Heart right ventricle (tissue), 16 donors: ENCODE measurements around the gene KCNJ18. TPM values are rescaled to one million over a fixed set of nuclear protein-coding genes. Genes with fewer than 3 reads are reported as not detected.

Source experiments
- ATAC-seq, 8 donors: fragments of 200-7000 bp; cut with Tn5 transposase; one replicate each; pipeline ENCODE4 v1.9.1; 2020; ENCODE audit warnings: mild to moderate bottlenecking in 8 of 8, moderate library complexity in 8 of 8, moderate number of reproducible peaks in 1 of 8
- DNase-seq, 2 donors: peaks; one replicate each; pipeline ENCODE4 v3.0.0-alpha.2; 2020
- H3K27ac ChIP-seq, 10 donors: fragments of 200-600 bp; sonication (generic) in 2 of 10; one replicate each; pipeline versions ENCODE4 v1.5.0 to v1.8.0; 2020 to 2022; ENCODE audit warnings: mild to moderate bottlenecking in 3 of 10
- H3K27me3 ChIP-seq, 7 donors: fragments of 200-600 bp; one replicate each; pipeline ENCODE4 v1.8.0; 2021 to 2022; ENCODE audit warnings: mild to moderate bottlenecking in 2 of 7
- H3K36me3 ChIP-seq, 9 donors: fragments of 200-600 bp; sonication (generic) in 1 of 9; one replicate each; pipeline versions ENCODE4 v1.5.0 to v1.8.0; 2020 to 2022; ENCODE audit warnings: mild to moderate bottlenecking in 2 of 9
- H3K4me1 ChIP-seq, 9 donors: fragments of 200-600 bp; sonication (generic) in 1 of 9; one replicate each; pipeline versions ENCODE4 v1.5.0 to v1.8.0; 2020 to 2022; ENCODE audit warnings: mild to moderate bottlenecking in 4 of 9
- H3K4me3 ChIP-seq, 10 donors: fragments of 200-600 bp; sonication (generic) in 2 of 10; one replicate each; pipeline versions ENCODE4 v1.5.0 to v1.8.0; 2020 to 2022; ENCODE audit warnings: mild to moderate bottlenecking in 7 of 10, moderate library complexity in 2 of 10
- H3K9me3 ChIP-seq, 11 donors: fragments of 200-600 bp in 10 of 11; sonication (generic) in 2 of 11; one replicate each; pipeline versions ENCODE4 v1.5.0 to v1.8.0; 2013 to 2022; ENCODE audit warnings: mild to moderate bottlenecking in 2 of 11, control low read depth in 1 of 11, moderate library complexity in 1 of 11
- WGBS, 2 donors: extraction: QIAGEN DNeasy Blood & Tissue Kit; methylation state at CpG; one replicate each; pipeline ENCODE4 v1.1.7; 2013; ENCODE audit warnings: inconsistent platforms in 1 of 2; 5-methylcytosine and 5-hydroxymethylcytosine counted together
- intact Hi-C, 10 donors: fragments of 100-400 bp; cut with DNase I; formaldehyde crosslinking; loops; one replicate each; pipeline versions ENCODE4 v1.11.1 to v1.14.2; 2022
- polyA plus RNA-seq, 2 donors: library from polyadenylated mRNA; stranded (reverse); fragments of 200-250 nt; gene quantifications; one replicate each; pipeline ENCODE4 v1.2.3, GENCODE V29; 2013
- total RNA-seq, 10 donors: library from RNA; stranded (reverse); fragmentation: NEBNext Ultra II Directional in 3 of 10; extraction: Animal tissue kit (Norgen Biotek cat#: 25700) in 3 of 10; gene quantifications; one replicate each; pipeline versions ENCODE4 v1.2.1 to v1.2.4, GENCODE V29; 2021 to 2023
- TF ChIP-seq, protein P1 (sequence below), 9 donors: fragments of 200-600 bp; sonication (generic) in 2 of 9; IDR thresholded peaks; one replicate each; pipeline versions ENCODE4 v1.5.0 to v1.8.0; 2021 to 2022; ENCODE audit warnings: antibody characterized with exemption in 9 of 9, mild to moderate bottlenecking in 5 of 9, moderate library complexity in 1 of 9
- donor health status: Arrhythmogenic right ventricular cardiomyopathy.
- donor health status: ischemic (EF 13 %, LVEDD 7.1; RV severe dilation, severe dysfunction).
- donor health status: healthy with polysubstance abuse.
- donor health status: DM: no; HTN: yes; CAD: no.
- donor health status: DM: no; HTN: no; CAD: no.
- donor health status: ischemic (EF 25% LVEDD 6.9; RV normal size, moderate dysfunction).
- donor health status: ischemic (EF 25% LVEDD 5.7; RV mildly dilated, moderate dysfunction).
- donor health status: healthy.
- donor health status: DM: yes; HTN: yes; CAD: no.
- donor health status: Ischemic cardiomyopathy.
- donor health status: ischemic (EF 35%, LVEDD 5.7; RV mildly dilated, moderate dysfunction).
- donor health status: nonischemic (EF 11% LVEDD 7.7; RV severe dilation, severe dysfunction).
- donor health status: DM: yes; HTN: yes; CAD: no.
- donor health status: PGD.
- donor health status: ischemic (EF 29% LVEDD 5.4; RV normal size, mild dysfunction).
- donor health status: nonischemic (EF 23%, LVEDD 6.1; RV moderate dilation, normal function).

Gene KCNJ18
- total and polyA plus RNA-seq, 12 donors, result not detected

DNA sequence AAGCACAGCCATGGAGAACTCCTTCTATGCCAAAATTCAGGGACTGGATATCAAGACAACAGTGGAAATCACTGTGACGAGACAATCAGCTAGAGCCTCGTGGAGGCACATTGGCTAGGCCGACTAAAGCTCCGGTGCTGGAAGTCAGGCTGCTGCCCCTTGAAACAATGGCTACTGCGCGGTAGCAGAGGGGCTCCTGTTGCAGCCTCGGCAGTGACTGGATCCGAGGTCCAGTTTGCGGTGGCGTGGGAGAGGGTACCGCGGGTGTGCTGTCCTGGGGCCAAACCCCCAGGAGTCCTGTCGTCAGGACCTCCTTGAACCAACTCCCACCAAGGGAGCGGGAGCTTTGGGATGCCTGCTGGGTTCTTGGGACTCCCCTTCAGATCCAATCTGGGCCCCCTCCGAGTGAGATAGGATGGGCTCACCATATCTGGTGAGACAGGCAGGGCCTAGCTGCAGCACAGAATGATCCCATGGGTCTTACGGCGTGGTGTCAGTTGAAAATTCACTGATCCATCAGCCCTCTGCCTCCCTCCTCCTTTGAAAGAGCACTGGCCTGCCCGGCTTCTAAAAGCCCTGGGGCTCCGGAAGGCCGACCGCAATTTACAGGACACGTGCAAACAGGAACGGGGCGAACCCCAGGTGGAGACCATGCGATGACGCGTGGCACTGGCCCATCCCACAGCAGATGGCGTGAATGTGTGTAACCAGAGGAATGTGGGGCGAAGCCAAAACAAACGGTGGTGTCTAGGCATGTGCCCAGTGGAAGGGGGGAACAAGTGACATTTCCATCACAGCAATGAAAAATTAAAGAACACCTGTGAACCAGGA lies 15.8 kb upstream of the KCNJ18 start:
- intact Hi-C loops, result no loop called here
- Histone ChIP-seq H3K36me3 (no peaks in the 10 kb centered on the region), H3K27ac (no peak overlapping the region), H3K27me3 (peaks cover 0 to 39% (median 7%) of the 10 kb centered on the region in 7 donors), H3K4me3 (no peak overlapping the region), H3K4me1 (no peaks in the 10 kb centered on the region), H3K9me3 (peaks cover 0 to 21% (median 0%) of the 10 kb centered on the region in 11 donors)
- TF ChIP-seq, protein P1, sequence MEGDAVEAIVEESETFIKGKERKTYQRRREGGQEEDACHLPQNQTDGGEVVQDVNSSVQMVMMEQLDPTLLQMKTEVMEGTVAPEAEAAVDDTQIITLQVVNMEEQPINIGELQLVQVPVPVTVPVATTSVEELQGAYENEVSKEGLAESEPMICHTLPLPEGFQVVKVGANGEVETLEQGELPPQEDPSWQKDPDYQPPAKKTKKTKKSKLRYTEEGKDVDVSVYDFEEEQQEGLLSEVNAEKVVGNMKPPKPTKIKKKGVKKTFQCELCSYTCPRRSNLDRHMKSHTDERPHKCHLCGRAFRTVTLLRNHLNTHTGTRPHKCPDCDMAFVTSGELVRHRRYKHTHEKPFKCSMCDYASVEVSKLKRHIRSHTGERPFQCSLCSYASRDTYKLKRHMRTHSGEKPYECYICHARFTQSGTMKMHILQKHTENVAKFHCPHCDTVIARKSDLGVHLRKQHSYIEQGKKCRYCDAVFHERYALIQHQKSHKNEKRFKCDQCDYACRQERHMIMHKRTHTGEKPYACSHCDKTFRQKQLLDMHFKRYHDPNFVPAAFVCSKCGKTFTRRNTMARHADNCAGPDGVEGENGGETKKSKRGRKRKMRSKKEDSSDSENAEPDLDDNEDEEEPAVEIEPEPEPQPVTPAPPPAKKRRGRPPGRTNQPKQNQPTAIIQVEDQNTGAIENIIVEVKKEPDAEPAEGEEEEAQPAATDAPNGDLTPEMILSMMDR (IDR thresholded peaks at IDR 0.05), result no peak
- peak in 2 of 8 donors; percentile 20 to 55 for ATAC-seq
- no peak for DNase-seq
- WGBS, 2 donors, result 82% methylated on average over 30 of the region's 30 CpGs

DNA sequence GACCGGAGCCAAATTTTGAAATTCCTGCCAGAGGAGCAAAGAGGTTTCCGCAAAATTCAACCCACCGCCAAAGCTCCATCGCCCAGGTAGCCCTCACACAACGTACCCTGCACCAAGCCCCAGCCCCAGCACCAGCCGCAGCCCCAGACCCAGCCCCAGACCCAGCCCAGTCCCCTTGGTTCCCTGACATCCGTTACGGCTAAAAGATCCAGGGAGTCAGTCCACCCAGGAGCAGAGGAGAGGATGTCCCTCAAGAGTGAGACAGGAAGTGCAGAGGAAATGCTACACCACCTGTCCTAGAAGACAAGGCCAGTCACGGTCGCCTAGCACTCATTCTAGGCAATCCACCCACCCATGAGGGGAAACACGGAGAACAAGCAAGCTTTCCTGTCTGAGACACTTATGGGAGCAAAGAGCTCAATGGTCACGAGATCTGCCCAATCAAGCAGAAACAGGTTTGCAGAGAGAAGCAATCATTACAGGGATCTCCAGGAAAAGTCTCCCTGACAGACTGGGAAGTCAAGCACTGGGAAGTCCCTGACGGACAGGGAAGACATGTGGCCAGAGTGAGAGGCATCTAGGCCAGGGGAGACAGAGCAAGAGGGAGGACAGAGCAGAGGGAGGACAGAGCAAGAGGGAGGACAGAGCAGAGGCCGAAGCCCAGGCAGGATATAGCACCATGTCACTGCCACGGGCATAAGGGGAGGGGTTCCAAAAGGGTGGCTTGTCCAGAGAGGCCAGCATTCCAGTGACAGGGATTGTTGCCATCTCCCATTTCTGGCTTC lies 15.0 kb upstream of the KCNJ18 start:
- no peak overlapping the region for H3K4me3 ChIP-seq
- intact Hi-C loops, result no loop called here
- no peak overlapping the region for H3K27ac ChIP-seq
- no peak for DNase-seq
- TF ChIP-seq, protein P1 (IDR thresholded peaks at IDR 0.05), result no peak
- no peaks in the 10 kb centered on the region for H3K4me1 ChIP-seq
- WGBS, 2 donors, result 65 to 70% methylated on average over 15 of the region's 15 CpGs
- H3K9me3 ChIP-seq, result peaks cover 0 to 21% (median 0%) of the 10 kb centered on the region in 11 donors
- peaks cover 0 to 39% (median 7%) of the 10 kb centered on the region in 7 donors for H3K27me3 ChIP-seq
- no peak for ATAC-seq
- H3K36me3 ChIP-seq, result no peaks in the 10 kb centered on the region

DNA sequence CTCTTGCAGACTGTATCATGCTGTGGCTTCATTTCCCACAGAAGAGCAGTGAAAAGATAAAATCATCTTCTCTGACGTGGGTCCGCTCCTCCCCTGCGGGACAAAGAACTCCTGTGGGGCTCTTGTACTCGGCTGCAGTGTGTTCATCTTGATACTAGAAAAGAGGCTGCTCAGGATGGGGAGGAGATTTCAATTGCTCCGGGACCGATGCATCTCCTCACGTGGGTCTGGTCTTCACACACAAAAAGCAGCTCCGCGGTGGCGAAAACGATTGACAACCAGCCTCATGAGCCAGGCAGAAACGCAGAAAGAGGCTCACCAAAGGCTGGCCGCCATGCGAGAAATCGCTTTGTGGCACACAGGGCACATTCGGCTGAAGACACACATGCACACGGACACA lies 14.4 kb upstream of the KCNJ18 start:
- ATAC-seq (peak in 1 of 8 donors; percentile 45), DNase-seq (no peak)
- Histone ChIP-seq H3K4me3 (no peak overlapping the region), H3K27ac (no peak overlapping the region), H3K4me1 (no peaks in the 10 kb centered on the region), H3K36me3 (no peaks in the 10 kb centered on the region), H3K9me3 (peaks cover 0 to 21% (median 0%) of the 10 kb centered on the region in 11 donors), H3K27me3 (peaks cover 0 to 39% (median 7%) of the 10 kb centered on the region in 7 donors)
- TF ChIP-seq, protein P1 (IDR thresholded peaks at IDR 0.05), result no peak
- intact Hi-C loops, result no loop called here
- WGBS, 2 donors, result 71 to 75% methylated on average over 17 of the region's 17 CpGs

DNA sequence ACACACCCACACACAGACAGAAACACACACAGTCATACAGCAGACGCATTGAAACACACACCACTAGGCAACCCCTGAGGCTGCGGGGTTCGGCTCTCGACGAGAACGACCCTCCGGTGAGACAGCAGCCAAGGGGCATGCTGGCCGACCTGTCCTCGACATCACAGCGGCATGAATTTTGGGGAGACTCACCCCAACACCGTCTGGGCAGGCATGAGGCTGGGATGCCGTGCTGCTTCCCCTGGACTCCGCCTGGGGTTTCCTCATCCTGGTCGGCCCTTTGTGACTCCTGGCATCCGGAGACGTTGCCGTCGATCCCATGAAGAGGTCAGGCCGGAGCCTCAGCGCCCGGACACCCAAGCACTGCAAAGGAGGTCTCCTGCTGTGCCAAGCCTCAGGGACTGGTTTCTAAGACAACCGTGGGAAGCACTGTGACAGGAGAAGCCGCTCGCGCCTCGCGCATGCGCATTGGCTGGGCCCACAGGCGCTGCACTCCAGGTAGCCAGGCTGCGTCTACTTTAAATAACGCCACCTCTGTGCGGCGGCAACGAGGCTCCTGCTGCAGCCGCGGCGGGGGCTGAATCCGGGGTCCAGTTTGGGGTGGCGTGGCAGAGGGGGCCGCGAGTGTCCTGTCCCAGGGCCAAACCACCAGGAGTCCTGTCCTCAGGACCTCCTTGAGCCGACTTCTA lies 13.8 kb upstream of the KCNJ18 start:
- TF ChIP-seq, protein P1 (IDR thresholded peaks at IDR 0.05), result no peak
- H3K27me3 ChIP-seq, result peaks cover 0 to 38% (median 5%) of the 10 kb centered on the region in 7 donors
- H3K9me3 ChIP-seq, result peaks cover 0 to 21% (median 0%) of the 10 kb centered on the region in 11 donors
- intact Hi-C loops, result no loop called here
- H3K36me3 ChIP-seq, result no peaks in the 10 kb centered on the region
- 44 to 53% methylated on average over 42 of the region's 42 CpGs for WGBS, 2 donors
- peak in 1 of 8 donors; percentile 31 for ATAC-seq
- DNase-seq, result no peak
- H3K27ac ChIP-seq, result no peak overlapping the region
- no peaks in the 10 kb centered on the region for H3K4me1 ChIP-seq
- no peak overlapping the region for H3K4me3 ChIP-seq
